Rectal smooth muscle tissue (tissue), 1 donor: ENCODE measurements around the gene C3orf70.
A peak's percentile ranks its signal among the peaks of the same experiment; 100 is the strongest.

Source experiments
- H3K27ac ChIP-seq: one replicate; pipeline ENCODE4 v1.7.0; 2013; ENCODE audit warnings: low read depth, low read length, inconsistent platforms
- H3K27me3 ChIP-seq: one replicate; pipeline ENCODE4 v1.7.0; 2013; ENCODE audit warnings: low read length; ENCODE audit not compliant: control insufficient read depth, insufficient read depth
- H3K36me3 ChIP-seq: one replicate; pipeline ENCODE4 v1.7.0; 2013; ENCODE audit warnings: low read length; ENCODE audit not compliant: control insufficient read depth, insufficient read depth
- H3K4me1 ChIP-seq: one replicate; pipeline ENCODE4 v1.7.0; 2013; ENCODE audit warnings: low read length; ENCODE audit not compliant: control insufficient read depth, insufficient read depth
- H3K4me3 ChIP-seq: one replicate; pipeline ENCODE4 v1.7.0; 2013; ENCODE audit warnings: low read length
- H3K9ac ChIP-seq: one replicate; pipeline ENCODE4 v1.7.0; 2013; ENCODE audit warnings: low read length

Gene C3orf70, protein sequence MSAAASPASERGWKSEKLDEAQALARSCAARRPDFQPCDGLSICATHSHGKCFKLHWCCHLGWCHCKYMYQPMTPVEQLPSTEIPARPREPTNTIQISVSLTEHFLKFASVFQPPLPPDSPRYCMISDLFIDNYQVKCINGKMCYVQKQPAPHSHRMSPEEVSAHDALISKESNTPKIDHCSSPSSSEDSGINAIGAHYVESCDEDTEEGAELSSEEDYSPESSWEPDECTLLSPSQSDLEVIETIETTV

DNA sequence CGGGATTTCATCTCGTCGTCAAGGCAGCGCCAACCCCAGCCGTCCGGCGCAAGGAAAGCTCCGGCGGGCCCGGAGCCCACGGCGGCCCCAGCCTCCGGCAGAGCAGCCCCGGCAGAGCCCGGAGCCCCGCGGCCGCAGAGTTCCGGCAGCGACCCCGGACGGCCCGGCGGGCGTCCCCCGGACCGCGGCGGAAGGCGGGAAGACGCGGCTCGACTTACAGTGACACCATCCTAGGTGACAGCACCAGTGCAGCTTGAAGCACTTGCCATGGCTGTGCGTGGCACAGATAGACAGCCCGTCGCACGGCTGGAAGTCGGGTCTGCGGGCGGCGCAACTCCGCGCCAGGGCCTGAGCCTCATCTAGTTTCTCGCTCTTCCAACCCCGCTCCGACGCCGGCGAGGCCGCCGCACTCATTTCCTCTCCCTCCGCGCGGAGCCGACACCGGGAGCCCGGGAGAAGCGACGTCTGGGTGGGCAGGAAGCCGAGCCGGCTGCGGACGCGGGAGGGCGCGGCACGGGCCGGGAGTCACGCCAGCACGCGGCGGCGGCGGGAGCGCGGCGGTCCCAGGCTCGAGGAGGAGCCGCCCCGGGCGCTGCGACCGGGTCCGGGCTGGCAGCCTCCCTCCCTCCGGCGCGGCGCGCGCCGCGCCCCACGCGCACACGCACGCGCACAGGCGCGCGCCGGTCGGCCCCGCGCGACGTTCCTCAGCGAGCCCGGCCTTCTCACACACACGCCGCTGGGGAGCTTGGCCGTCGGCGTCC is at the start of gene C3orf70:
Gene C3orf70, minus strand, starts transcription at position 651 of the 761 bp plus-strand sequence. Its CDS starts 237 bp downstream, at position 414.
- H3K27me3 ChIP-seq: no peaks in the 10 kb centered on the region
- H3K27ac ChIP-seq: peak within 1 kb of the TSS; percentile 86
- peaks cover 13% of the 10 kb centered on the region for H3K4me1 ChIP-seq
- peak within 1 kb of the TSS; percentile 90 for H3K4me3 ChIP-seq
- peak within 1 kb of the TSS; percentile 66 for H3K9ac ChIP-seq
- H3K36me3 ChIP-seq: no peaks in the 10 kb centered on the region

DNA sequence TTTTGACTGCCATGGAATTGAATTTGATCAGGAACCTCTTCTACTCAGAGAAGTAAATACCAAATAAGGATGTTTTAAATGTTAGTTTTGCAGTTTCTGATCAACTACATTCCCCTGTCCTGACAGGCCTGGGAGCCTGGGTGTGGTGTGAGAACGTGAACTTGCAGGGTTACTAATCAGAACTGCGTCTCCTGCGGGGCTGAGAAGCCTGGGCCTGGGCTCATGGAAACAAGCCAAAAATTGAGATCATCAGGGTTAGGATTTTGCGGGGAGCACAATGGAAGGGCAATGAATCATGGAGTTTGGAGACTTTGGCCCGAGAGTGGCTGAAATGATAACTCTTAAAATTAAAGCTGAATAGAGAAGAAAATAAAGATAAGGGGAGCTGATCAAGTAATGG is 47.8 kb upstream of the C3orf70 start:
- Histone ChIP-seq H3K27ac (no peak overlapping the region), H3K9ac (no peak overlapping the region), H3K4me1 (no peaks in the 10 kb centered on the region), H3K4me3 (no peak overlapping the region), H3K36me3 (peaks cover 3% of the 10 kb centered on the region), H3K27me3 (no peaks in the 10 kb centered on the region)

DNA sequence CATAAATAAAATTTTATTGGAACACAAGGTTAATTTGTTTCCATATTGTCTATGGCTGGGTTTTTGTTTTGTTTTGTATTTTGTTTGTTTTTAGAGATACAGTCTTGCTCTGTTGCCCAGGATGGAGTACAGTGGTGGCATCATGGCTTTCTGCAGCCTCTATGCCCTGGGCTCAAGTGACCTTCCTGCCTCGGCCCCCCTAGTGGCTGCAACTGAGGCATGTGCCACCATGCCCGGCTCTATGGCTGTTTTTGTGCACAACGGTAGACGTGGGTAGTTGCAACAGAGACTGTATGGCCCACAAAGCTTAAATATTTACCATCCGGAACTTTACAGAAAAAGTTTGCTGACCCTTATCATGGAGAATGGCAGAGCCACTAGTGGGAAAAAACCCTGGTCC is 46.8 kb upstream of the C3orf70 start:
- Histone ChIP-seq H3K27me3 (no peaks in the 10 kb centered on the region), H3K36me3 (peaks cover 3% of the 10 kb centered on the region), H3K4me1 (no peaks in the 10 kb centered on the region), H3K9ac (no peak overlapping the region), H3K27ac (no peak overlapping the region), H3K4me3 (no peak overlapping the region)

DNA sequence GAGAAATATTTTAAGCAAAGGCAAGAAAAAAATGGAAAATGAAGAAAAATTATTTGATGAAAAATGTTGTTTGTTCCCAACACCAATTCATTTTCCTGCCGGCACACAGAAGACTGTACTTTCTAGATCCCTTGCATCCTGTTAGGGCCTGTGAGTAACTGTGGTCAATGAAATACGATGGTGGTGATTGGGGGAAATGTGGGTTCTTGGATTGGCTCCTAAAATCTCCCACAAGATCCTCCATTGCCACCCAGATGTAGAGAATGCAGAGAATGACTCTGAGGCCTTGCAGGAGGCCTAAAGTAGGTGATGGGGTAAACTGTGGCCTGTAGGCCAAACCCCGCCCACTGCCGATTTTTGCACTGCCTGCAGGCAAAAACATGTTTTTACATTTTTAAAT is 46.3 kb upstream of the C3orf70 start:
- H3K4me1 ChIP-seq: no peaks in the 10 kb centered on the region
- no peak overlapping the region for H3K27ac ChIP-seq
- no peak overlapping the region for H3K9ac ChIP-seq
- no peak overlapping the region for H3K4me3 ChIP-seq
- H3K27me3 ChIP-seq: no peaks in the 10 kb centered on the region
- H3K36me3 ChIP-seq: peaks cover 3% of the 10 kb centered on the region

DNA sequence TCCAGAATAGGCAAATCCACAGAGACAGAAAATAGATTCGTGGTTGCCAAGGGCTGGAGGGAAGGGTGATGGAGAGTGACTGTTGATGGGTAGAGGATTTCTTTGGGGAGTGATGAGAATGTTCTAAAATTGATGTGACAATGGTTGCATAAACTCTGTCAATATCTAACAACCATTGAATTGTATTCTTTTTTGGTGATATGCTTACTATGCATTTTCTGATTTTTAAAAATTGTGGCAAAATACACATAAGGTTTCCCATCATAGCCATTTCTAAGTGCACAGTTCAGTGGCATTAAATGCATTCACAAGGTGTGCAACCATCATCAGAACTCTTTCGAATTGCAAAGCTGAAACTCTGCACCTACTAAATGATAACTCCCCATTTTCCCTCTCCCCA is 44.2 kb upstream of the C3orf70 start:
- H3K4me3 ChIP-seq: no peak overlapping the region
- no peaks in the 10 kb centered on the region for H3K27me3 ChIP-seq
- no peaks in the 10 kb centered on the region for H3K4me1 ChIP-seq
- no peak overlapping the region for H3K9ac ChIP-seq
- H3K36me3 ChIP-seq: no peaks in the 10 kb centered on the region
- no peak overlapping the region for H3K27ac ChIP-seq

DNA sequence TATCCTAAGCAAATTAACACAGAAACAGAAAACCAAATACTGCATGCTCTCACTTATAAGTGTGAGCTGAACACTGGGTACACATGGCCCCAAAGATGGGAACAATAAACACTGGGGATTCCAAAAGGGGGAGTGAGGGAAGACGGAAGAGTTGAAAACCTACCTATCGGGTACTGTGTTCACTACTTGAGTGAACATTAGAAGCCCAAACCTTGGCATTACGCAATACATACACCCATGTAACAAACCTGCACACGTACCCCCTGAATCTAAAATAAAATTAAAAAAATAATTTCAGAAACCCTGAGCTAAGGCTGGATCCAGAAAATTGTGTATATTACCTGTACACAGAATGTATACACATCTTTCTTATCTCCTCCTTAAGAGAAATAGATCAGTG is 42.8 kb upstream of the C3orf70 start:
- Histone ChIP-seq H3K4me3 (no peak overlapping the region), H3K36me3 (no peaks in the 10 kb centered on the region)

DNA sequence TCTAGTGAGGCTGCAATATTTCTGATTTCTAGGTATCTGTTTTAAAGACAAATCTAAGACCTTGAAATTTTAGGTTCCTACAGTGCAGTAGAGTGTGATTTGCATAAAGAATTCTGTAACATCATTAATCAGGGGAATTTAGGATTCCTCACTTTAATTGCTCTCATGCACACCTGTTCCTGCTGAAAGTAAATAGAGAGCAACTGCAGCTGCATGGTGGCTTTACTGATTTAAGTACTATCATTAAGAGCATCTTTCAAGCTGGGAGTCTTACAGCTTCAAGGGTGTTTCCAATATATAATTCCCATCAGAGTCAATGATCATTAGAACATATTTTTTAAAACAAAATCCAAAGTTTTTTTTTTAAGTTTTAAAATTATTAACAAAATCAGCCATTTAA is 36.0 kb upstream of the C3orf70 start:
- Histone ChIP-seq H3K4me3 (no peak overlapping the region), H3K27ac (no peak overlapping the region), H3K27me3 (no peaks in the 10 kb centered on the region), H3K9ac (no peak overlapping the region), H3K4me1 (no peaks in the 10 kb centered on the region), H3K36me3 (no peaks in the 10 kb centered on the region)

More for the DNA sequence above, 42.8 kb upstream of the C3orf70 start:
- no peak overlapping the region for H3K27ac ChIP-seq
- H3K27me3 ChIP-seq: no peaks in the 10 kb centered on the region
- no peaks in the 10 kb centered on the region for H3K4me1 ChIP-seq
- no peak overlapping the region for H3K9ac ChIP-seq

DNA sequence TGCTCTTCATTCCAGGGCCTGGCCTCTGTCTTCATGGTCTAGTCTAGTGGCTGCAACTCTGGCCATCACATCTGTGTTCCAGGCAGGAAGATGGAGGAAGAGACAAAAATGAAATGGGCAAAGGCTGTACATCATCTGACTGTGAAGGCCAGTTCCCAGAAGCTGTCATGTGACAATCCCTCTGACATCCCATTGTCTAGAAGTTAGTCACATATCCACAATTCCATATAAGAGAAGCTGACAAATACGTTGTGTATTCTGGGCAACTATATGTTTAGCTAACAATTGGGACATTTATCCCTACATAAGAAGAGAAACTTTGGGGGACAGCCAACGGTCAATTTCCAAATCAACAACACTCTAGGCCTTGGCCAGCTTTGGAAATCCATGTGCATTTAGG is 34.5 kb upstream of the C3orf70 start:
- Histone ChIP-seq H3K36me3 (no peaks in the 10 kb centered on the region), H3K27ac (no peak overlapping the region), H3K27me3 (no peaks in the 10 kb centered on the region), H3K4me3 (no peak overlapping the region), H3K4me1 (no peaks in the 10 kb centered on the region), H3K9ac (no peak overlapping the region)

DNA sequence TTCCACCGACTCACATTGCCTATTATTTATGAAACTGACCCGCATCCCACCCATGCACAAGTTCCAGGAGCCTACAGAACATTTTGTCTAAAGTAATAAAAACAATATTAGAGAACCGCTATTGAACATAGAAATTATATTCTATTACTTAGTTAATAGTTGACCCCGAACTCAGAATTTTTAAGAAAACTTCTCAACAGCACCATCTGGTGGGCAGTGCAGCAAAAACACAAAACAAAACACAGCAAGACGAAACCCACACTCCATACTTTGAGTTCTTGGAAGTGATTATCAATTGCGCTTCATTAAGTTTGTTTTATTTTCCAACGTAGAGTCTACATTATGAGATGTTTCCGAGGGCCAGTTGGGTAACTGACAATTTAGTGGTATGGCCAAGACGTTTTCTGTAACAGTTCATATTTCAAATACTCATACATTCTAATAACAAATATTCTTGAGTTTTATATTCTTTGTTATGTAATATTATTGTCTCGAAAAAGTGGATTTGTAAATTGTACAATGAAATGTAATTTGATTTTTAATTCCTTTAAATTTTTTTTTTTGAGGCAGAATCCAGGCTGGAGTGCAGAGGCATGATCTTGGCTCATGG is 24.0 kb upstream of the C3orf70 start:
- Histone ChIP-seq H3K4me1 (no peaks in the 10 kb centered on the region), H3K36me3 (no peaks in the 10 kb centered on the region), H3K4me3 (no peak overlapping the region), H3K27me3 (no peaks in the 10 kb centered on the region), H3K27ac (no peak overlapping the region), H3K9ac (no peak overlapping the region)

DNA sequence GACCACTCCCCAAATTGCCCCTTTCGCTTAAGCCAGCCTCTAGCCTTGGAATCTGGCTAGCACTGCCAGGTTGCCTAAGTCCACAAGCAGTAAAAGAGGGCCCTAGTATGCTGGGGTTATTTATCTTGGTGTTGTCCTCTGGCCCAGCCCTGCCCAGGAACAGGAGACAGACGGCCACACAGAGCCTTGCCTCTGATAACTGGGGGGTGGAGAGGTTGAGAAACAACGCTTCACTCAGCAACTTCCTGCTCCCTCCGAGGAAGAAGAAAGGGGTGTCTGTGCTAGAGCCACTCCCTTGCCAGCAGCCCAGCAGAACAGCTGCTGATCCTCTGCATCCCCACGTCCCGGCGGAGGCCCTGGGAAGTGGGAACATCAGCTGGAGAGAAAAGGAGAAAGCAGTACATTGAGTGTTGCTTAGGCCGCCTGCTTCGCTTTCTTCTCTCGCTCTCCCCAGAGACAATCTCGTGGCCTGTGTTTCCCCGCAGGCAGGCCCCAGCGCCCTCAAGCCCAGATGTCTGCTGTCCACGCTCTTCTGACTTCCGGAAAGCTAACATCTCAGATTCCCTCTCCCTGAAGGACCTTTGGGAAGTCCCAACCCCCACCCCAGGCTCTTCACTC is 22.6 kb upstream of the C3orf70 start:
- Histone ChIP-seq H3K9ac (no peak overlapping the region), H3K27ac (peak overlapping the region; percentile 44), H3K4me1 (no peaks in the 10 kb centered on the region), H3K27me3 (no peaks in the 10 kb centered on the region), H3K4me3 (peak overlapping the region; percentile 51), H3K36me3 (no peaks in the 10 kb centered on the region)

DNA sequence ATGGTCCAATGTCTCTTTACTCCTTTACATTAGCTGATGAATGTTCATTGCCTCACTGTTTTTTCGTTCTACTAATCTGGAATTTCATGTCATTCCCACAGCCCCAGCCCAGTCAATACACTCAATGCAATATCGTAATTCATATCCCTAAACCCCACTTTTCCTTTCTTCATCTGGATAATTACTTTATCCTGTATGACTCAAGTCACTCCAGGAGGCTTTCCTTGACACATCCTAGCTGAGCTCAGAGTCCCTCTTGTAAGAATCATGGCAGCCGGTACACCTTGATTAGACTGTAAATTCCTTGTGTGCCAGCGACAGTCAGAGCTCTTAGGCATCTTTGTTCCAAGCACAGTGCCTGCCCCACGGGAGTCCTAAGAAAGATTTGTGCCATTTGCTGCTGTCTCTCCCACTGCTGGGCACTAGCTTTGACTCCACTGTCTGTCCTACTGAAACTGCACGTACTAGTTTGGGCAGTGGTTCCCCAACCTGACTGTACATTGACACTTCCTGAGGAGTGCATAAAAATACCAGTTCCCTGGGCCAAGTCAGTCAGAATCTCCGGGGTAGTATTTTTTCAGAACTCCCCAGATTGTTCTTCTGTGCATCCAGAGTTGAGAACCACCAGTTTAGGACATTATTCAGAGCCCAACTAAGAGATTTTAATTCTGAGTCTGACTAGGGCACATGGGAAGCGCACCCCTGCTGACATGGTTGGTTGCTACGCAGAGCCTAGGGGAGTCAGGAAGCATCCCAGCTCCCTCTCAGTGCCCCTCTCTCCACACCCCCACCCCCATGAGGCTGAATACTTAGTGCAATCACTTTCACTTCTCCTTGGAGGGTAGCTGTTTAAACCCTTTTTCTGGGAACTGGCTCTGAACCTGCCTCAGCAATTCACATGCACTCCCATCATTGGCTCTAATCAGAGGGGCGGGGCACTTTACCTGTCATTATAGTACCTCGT is 19.5 kb upstream of the C3orf70 start:
- Histone ChIP-seq H3K27ac (no peak overlapping the region), H3K27me3 (no peaks in the 10 kb centered on the region), H3K4me3 (no peak overlapping the region), H3K36me3 (no peaks in the 10 kb centered on the region), H3K4me1 (no peaks in the 10 kb centered on the region), H3K9ac (no peak overlapping the region)
